ENCODE results near the gene MYPOP. TPM values are rescaled to one million over a fixed set of nuclear protein-coding genes. Genes with fewer than 3 reads are reported as not detected.
A peak's percentile ranks its signal among the peaks of the same experiment; 100 is the strongest.

The MYPOP gene
- total and polyA plus RNA-seq, 2 of the 13 experiments (the other 11 are each of a cell fraction or from before 2014, with no cell fraction given) = 2.3 to 2.7 TPM

DNA sequence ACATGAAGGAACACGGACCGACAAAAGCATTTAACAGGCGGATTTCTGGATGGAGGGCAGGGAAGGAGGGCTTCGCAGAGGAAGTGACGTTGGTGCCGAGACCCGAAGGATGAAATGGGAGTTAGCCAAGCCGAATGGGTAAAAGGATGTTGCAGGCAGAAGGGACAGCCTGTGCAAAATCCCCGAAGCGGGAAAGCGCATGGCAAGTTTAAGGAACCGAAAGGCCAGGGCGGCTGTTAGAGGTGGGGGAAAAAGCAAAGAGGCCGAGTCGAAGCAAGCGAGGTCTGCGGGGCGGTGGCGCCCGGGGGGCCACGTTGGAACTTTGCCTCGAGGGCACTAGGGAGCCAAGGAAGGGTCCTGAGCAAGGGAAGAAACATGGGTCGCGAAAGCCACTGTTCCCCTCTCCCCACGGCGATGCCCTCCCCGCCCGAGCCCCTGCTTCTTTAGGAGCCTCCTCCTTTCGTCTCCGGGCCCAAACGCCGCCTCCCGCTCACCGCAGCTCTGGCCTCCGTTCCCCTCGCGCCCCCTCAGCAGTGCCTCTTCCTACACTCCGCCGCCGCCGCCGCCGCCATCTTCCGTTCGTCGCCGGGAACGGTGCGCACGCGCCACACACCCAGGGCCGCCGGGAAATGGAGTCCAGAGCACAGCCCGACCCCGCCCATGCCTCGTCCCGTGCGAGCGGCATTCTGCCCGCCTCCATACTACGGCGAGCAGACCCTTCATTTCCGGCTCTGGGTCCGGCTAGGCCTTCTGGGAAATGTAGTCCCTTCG is 39.7 kb downstream of the MYPOP start, which contains the start of gene SYMPK (continued):
- TF ChIP-seq AHDC1 (CRISPR knock-in tag; IDR thresholded peaks at IDR 0.05; ENCODE audit: borderline replicate concordance) = no peak
- peak; percentile 27; the same call in 1 of the 2 replicates for TF ChIP-seq CHCHD3 (CRISPR knock-in tag; IDR thresholded peaks at IDR 0.05)
- TF ChIP-seq, protein P1, sequence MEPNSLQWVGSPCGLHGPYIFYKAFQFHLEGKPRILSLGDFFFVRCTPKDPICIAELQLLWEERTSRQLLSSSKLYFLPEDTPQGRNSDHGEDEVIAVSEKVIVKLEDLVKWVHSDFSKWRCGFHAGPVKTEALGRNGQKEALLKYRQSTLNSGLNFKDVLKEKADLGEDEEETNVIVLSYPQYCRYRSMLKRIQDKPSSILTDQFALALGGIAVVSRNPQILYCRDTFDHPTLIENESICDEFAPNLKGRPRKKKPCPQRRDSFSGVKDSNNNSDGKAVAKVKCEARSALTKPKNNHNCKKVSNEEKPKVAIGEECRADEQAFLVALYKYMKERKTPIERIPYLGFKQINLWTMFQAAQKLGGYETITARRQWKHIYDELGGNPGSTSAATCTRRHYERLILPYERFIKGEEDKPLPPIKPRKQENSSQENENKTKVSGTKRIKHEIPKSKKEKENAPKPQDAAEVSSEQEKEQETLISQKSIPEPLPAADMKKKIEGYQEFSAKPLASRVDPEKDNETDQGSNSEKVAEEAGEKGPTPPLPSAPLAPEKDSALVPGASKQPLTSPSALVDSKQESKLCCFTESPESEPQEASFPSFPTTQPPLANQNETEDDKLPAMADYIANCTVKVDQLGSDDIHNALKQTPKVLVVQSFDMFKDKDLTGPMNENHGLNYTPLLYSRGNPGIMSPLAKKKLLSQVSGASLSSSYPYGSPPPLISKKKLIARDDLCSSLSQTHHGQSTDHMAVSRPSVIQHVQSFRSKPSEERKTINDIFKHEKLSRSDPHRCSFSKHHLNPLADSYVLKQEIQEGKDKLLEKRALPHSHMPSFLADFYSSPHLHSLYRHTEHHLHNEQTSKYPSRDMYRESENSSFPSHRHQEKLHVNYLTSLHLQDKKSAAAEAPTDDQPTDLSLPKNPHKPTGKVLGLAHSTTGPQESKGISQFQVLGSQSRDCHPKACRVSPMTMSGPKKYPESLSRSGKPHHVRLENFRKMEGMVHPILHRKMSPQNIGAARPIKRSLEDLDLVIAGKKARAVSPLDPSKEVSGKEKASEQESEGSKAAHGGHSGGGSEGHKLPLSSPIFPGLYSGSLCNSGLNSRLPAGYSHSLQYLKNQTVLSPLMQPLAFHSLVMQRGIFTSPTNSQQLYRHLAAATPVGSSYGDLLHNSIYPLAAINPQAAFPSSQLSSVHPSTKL (CRISPR knock-in tag; IDR thresholded peaks at IDR 0.05) = no peak; the same call in 1 of the 2 replicates
- TF ChIP-seq FOXA3 (CRISPR knock-in tag; IDR thresholded peaks at IDR 0.05) = peak; percentile 66
- peak; percentile 88 for TF ChIP-seq GATAD1 (CRISPR knock-in tag; IDR thresholded peaks at IDR 0.05)
- no peak for TF ChIP-seq ATM (IDR thresholded peaks at IDR 0.05; ENCODE audit: borderline replicate concordance)
- TF ChIP-seq PRDM15 (CRISPR knock-in tag; IDR thresholded peaks at IDR 0.05) = no peak
- no peak for TF ChIP-seq ZNF264 (CRISPR knock-in tag; IDR thresholded peaks at IDR 0.05)
- TF ChIP-seq FOXK2 (IDR thresholded peaks at IDR 0.05) = no peak
- no peak; the same call in none of the 2 replicates for TF ChIP-seq ISL2 (CRISPR knock-in tag; IDR thresholded peaks at IDR 0.05)
- TF ChIP-seq ELF1 (CRISPR knock-in tag; IDR thresholded peaks at IDR 0.05) = peak; percentile 99
- TF ChIP-seq THAP8 (CRISPR knock-in tag; IDR thresholded peaks at IDR 0.05; ENCODE audit: borderline replicate concordance) = no peak; the same call in 1 of the 2 replicates
- no peak for TF ChIP-seq NFIC (IDR thresholded peaks at IDR 0.05; ENCODE audit: low read length)
- TF ChIP-seq ZBTB3 (CRISPR knock-in tag; IDR thresholded peaks at IDR 0.05; ENCODE audit: borderline replicate concordance, low read depth) = no peak; the same call in 1 of the 2 replicates
- TF ChIP-seq ZKSCAN5 (CRISPR knock-in tag; IDR thresholded peaks at IDR 0.05) = no peak
- TF ChIP-seq RARG (CRISPR knock-in tag; IDR thresholded peaks at IDR 0.05; ENCODE audit: low read depth) = no peak
